KG1 (cell line): ENCODE data around the gene LRRTM3.

Experiments
- DNase-seq: peaks from one replicate; lab custom pipeline; 2025; lab: John Stamatoyannopoulos, UW

LRRTM3 gene

GRCh38 chr10:66925896-66926715, at the start of gene LRRTM3:
Gene LRRTM3, plus strand, starts transcription at chr10:66926036.
- peak; percentile 16 for DNase-seq

- no peak for DNase-seq
These were observed 48.5 kb upstream of the LRRTM3 start for GRCh38 chr10:66877361-66877760.

- no peak for DNase-seq
These were observed 45.5 kb upstream of the LRRTM3 start for GRCh38 chr10:66880292-66880691.

GRCh38 chr10:66880826-66881225, 45.0 kb upstream of the LRRTM3 start:
- DNase-seq: no peak

GRCh38 chr10:66881814-66882213, 44.0 kb upstream of the LRRTM3 start:
- no peak for DNase-seq

GRCh38 chr10:66882271-66882670, 43.6 kb upstream of the LRRTM3 start:
- no peak for DNase-seq

- no peak for DNase-seq
These were observed 39.0 kb upstream of the LRRTM3 start for GRCh38 chr10:66886848-66887247.

GRCh38 chr10:66888237-66888636, 37.6 kb upstream of the LRRTM3 start:
- DNase-seq: no peak

- DNase-seq: no peak
These were observed 33.0 kb upstream of the LRRTM3 start for GRCh38 chr10:66892871-66893270.

GRCh38 chr10:66910671-66911070, 15.2 kb upstream of the LRRTM3 start:
- DNase-seq: no peak

GRCh38 chr10:66916030-66916429, 9.8 kb upstream of the LRRTM3 start:
- no peak for DNase-seq

GRCh38 chr10:66917104-66917503, 8.7 kb upstream of the LRRTM3 start:
- DNase-seq: no peak

- no peak for DNase-seq
These were observed 6.6 kb upstream of the LRRTM3 start for GRCh38 chr10:66919248-66919647.

GRCh38 chr10:66924674-66925345, 1.0 kb upstream of the LRRTM3 start:
- DNase-seq: no peak

- DNase-seq: no peak
These were observed 463 bp upstream of the LRRTM3 start for GRCh38 chr10:66925373-66925772.

- no peak for DNase-seq
These were observed 1.0 kb downstream of the LRRTM3 start for GRCh38 chr10:66926841-66927240.

- no peak for DNase-seq
These were observed 1.6 kb downstream of the LRRTM3 start for GRCh38 chr10:66927251-66927935.

GRCh38 chr10:66927971-66928770, 2.3 kb downstream of the LRRTM3 start:
- no peak for DNase-seq

GRCh38 chr10:66928776-66929175, 2.9 kb downstream of the LRRTM3 start:
- no peak for DNase-seq

- DNase-seq: no peak
These were observed 3.5 kb downstream of the LRRTM3 start for GRCh38 chr10:66929375-66929774.

GRCh38 chr10:66931340-66931948, 5.6 kb downstream of the LRRTM3 start:
- DNase-seq: peak; percentile 9

GRCh38 chr10:66931949-66932343, 6.1 kb downstream of the LRRTM3 start:
- DNase-seq: no peak
